ENCODE data around the gene CYP4F12. TPM values are rescaled to one million over a fixed set of nuclear protein-coding genes. Genes with fewer than 3 reads are reported as not detected.

The CYP4F12 gene
- total and polyA plus RNA-seq, 2 of the 8 experiments (the other 6 are each of a cell fraction or from before 2014, with no cell fraction given) = not detected

- TF ChIP-seq TEAD4 (IDR thresholded peaks at IDR 0.05; ENCODE audit: low read depth, low read length) (no peak), SIX5 (IDR thresholded peaks at IDR 0.05; ENCODE audit: low read depth, low read length) (no peak), CTCF (IDR thresholded peaks at IDR 0.05; ENCODE audit: control extremely low read depth in 1 of 3, insufficient read depth in 1 of 3, low read depth in 1 of 3, low read length in 3 of 3) (no peak), CTBP2 (IDR thresholded peaks at IDR 0.05; ENCODE audit: borderline replicate concordance, insufficient read depth, insufficient read length, low read length) (no peak), PHF8 (conservative IDR thresholded peaks at IDR 0.05; ENCODE audit: low read depth, low read length) (no peak), ASH2L (IDR thresholded peaks at IDR 0.05; ENCODE audit: low read length) (no peak), CBX5 (IDR thresholded peaks at IDR 0.05; ENCODE audit: low read depth, low read length) (no peak), SP1 (IDR thresholded peaks at IDR 0.05; ENCODE audit: low read depth, low read length) (no peak), EP300 (IDR thresholded peaks at IDR 0.05; ENCODE audit: borderline replicate concordance in 1 of 2, low read depth in 2 of 2, low read length in 2 of 2) (no peak)
Observed at GRCh38 chr19:15696654-15697194, 23.8 kb downstream of the CYP4F12 start (continued).
